Tibial artery (tissue), 4 donors: ENCODE results near the gene ALMS1.
"Not testable (repeated sequence)": the region's sequence is repeated elsewhere in the genome, so short reads cannot be mapped to it uniquely, and the experiment has no call there.

Experiments
- DNase-seq, 2 donors: peaks; one replicate each; pipeline ENCODE4 v3.0.0-alpha.2; 2019
- H3K27ac ChIP-seq, 2 donors: fragments of 200-600 bp; sonication (generic) in 1 of 2; 1 replicate in 1 of 2; 2 replicates in 1 of 2; pipeline ENCODE4 v1.5.1; 2018 to 2019; ENCODE audit warnings: mild to moderate bottlenecking in 1 of 2
- H3K27me3 ChIP-seq, 2 donors: fragments of 200-600 bp; sonication (generic) in 1 of 2; one replicate each; pipeline versions ENCODE4 v1.5.1 to v1.6.0; 2016 to 2019
- H3K36me3 ChIP-seq, 3 donors: fragments of 200-600 bp; sonication (generic) in 2 of 3; one replicate each; pipeline ENCODE4 v1.5.1; 2016 to 2019; ENCODE audit warnings: mild to moderate bottlenecking in 2 of 3
- H3K4me1 ChIP-seq, 4 donors: fragments of 200-600 bp; sonication (generic) in 2 of 4; 1 replicate in 3 of 4; 2 replicates in 1 of 4; pipeline ENCODE4 v1.5.1; 2016 to 2019
- H3K4me3 ChIP-seq, 2 donors: fragments of 200-600 bp; sonication (generic) in 1 of 2; 1 replicate in 1 of 2; 2 replicates in 1 of 2; pipeline ENCODE4 v1.5.1; 2018 to 2019; ENCODE audit warnings: mild to moderate bottlenecking in 2 of 2
- H3K9me3 ChIP-seq, 3 donors: fragments of 200-600 bp; sonication (generic) in 1 of 3; one replicate each; pipeline ENCODE4 v1.5.1; 2016 to 2019
- intact Hi-C: fragments of 100-400 bp; cut with DNase I; formaldehyde crosslinking; loops from one replicate; pipeline ENCODE4 v1.15.0; 2023; ENCODE audit warnings: low total_unique reads
- TF ChIP-seq, protein P1 (sequence below), 2 experiments: fragments of 200-600 bp in 1 of 2; fragments of 450-650 bp in 1 of 2; IDR thresholded peaks; one replicate each; pipeline ENCODE4 v1.5.1; 2017 to 2019; ENCODE audit warnings: antibody characterized with exemption in 2 of 2, mild to moderate bottlenecking in 1 of 2, moderate library complexity in 1 of 2

ALMS1 gene

GRCh38 chr2:73488079-73488478 is 102.4 kb downstream of the ALMS1 start:
- Histone ChIP-seq H3K4me3 (no peak overlapping the region), H3K36me3 (peaks cover 22 to 51% (median 46%) of the 10 kb centered on the region in 3 donors), H3K4me1 (no peaks in the 10 kb centered on the region), H3K27ac (no peak overlapping the region), H3K9me3 (no peaks in the 10 kb centered on the region), H3K27me3 (no peaks in the 10 kb centered on the region)
- DNase-seq: no peak
- TF ChIP-seq, protein P1, sequence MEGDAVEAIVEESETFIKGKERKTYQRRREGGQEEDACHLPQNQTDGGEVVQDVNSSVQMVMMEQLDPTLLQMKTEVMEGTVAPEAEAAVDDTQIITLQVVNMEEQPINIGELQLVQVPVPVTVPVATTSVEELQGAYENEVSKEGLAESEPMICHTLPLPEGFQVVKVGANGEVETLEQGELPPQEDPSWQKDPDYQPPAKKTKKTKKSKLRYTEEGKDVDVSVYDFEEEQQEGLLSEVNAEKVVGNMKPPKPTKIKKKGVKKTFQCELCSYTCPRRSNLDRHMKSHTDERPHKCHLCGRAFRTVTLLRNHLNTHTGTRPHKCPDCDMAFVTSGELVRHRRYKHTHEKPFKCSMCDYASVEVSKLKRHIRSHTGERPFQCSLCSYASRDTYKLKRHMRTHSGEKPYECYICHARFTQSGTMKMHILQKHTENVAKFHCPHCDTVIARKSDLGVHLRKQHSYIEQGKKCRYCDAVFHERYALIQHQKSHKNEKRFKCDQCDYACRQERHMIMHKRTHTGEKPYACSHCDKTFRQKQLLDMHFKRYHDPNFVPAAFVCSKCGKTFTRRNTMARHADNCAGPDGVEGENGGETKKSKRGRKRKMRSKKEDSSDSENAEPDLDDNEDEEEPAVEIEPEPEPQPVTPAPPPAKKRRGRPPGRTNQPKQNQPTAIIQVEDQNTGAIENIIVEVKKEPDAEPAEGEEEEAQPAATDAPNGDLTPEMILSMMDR (IDR thresholded peaks at IDR 0.05): no peak
- intact Hi-C loops: no loop called here

DNA sequence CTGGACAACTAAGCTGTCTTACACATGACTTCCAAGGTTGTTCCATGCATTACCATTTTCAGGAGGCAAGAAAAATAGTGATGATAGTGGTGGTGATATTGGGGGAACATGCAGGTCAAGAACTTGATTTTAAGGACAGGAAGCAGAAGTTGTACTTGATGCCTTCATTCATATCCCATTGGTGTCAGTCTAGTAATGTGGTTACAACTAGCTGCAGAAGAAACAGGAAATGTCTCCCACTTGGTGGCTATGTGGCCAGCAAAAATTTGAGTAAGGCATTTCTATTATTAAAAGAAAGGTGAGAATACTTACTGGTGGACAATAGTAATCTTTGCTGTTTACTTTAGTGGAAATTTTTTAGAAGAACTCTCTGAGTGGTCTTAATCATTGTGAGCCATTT is 103.4 kb downstream of the ALMS1 start:
- H3K4me1 ChIP-seq: no peaks in the 10 kb centered on the region
- H3K36me3 ChIP-seq: peaks cover 22 to 51% (median 46%) of the 10 kb centered on the region in 3 donors
- intact Hi-C loops: no loop called here
- no peaks in the 10 kb centered on the region for H3K9me3 ChIP-seq
- H3K4me3 ChIP-seq: no peak overlapping the region
- TF ChIP-seq, protein P1 (IDR thresholded peaks at IDR 0.05): no peak
- no peak for DNase-seq
- no peak overlapping the region for H3K27ac ChIP-seq
- no peaks in the 10 kb centered on the region for H3K27me3 ChIP-seq

DNA sequence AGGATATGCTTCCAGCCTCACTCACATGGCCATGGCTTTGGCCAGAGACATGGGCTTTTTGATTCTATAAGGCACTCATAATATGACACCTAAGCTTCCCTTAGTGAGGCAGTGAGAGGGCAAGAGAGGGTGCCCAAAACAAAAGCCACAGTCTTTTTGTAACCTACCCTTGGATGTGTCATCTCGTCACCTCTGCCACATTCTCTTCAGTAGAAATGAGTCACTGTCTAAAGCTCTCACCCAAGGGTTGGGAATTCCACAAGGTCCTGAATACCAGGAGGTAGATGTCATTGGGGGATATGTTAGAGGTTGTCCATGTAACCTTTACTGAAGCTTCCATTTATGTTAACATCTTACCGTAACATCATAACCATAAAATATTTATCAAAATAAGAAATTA is 108.4 kb downstream of the ALMS1 start:
- no peak overlapping the region for H3K4me3 ChIP-seq
- intact Hi-C loops: no loop called here
- TF ChIP-seq, protein P1 (IDR thresholded peaks at IDR 0.05): no peak
- H3K9me3 ChIP-seq: no peaks in the 10 kb centered on the region
- H3K36me3 ChIP-seq: peaks cover 16 to 28% (median 26%) of the 10 kb centered on the region in 3 donors
- no peak overlapping the region for H3K27ac ChIP-seq
- no peaks in the 10 kb centered on the region for H3K4me1 ChIP-seq
- DNase-seq: no peak
- H3K27me3 ChIP-seq: no peaks in the 10 kb centered on the region

GRCh38 chr2:73503992-73504570 is 118.4 kb downstream of the ALMS1 start:
- H3K27me3 ChIP-seq: no peaks in the 10 kb centered on the region
- TF ChIP-seq, protein P1 (IDR thresholded peaks at IDR 0.05): no peak
- DNase-seq: no peak
- peaks cover 0 to 9% (median 0%) of the 10 kb centered on the region in 3 donors for H3K36me3 ChIP-seq
- H3K9me3 ChIP-seq: peaks cover 0 to 6% (median 0%) of the 10 kb centered on the region in 3 donors
- no peak overlapping the region for H3K4me3 ChIP-seq
- H3K27ac ChIP-seq: no peak overlapping the region
- peaks cover 0 to 10% (median 1%) of the 10 kb centered on the region in 4 donors for H3K4me1 ChIP-seq
- intact Hi-C loops: no loop called here

DNA sequence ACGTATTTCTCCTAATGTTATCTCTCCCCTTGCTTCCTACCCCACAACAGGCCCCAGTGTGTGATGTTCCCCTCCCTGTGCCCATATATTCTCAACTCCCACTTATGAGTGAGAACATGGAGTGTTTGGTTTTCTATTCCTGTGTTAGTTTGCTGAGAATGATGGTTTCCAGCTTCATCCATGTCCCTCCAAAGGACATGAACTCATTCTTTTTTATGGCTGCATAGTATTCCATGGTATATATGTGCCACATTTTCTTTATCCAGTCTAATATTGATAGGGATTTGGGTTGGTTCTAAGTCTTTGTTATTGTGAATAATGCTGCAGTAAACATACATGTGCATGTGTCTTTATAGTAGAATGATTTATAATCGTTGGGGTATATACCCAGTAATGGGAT is 119.2 kb downstream of the ALMS1 start:
- H3K36me3 ChIP-seq, DNase-seq, intact Hi-C loops, H3K4me3 ChIP-seq, H3K9me3 ChIP-seq, H3K27ac ChIP-seq, H3K27me3 ChIP-seq, H3K4me1 ChIP-seq: not testable (repeated sequence)

DNA sequence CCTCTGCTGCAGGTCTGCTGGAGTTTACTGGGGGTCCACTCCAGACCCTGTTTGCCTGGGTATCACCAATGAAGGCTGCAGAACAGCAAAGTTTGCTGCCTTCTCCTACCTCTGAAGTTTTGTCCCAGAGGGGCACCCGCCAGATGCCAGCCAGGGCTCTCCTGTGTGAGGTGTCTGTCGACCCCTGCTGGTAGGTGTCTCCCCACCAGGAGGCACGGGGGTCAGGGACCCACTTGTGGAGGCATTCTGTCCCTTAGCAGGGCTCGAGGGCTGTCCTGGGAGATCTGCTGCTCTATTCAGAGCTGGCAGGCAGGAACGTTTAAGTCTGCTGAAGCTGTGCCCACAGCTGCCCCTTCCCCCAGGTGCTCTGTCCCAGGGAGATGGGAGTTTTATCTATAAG is 124.8 kb downstream of the ALMS1 start:
- H3K27ac ChIP-seq, H3K4me1 ChIP-seq, intact Hi-C loops, H3K4me3 ChIP-seq, DNase-seq, H3K27me3 ChIP-seq: not testable (repeated sequence)
- Histone ChIP-seq H3K36me3 (peaks cover 12 to 24% (median 12%) of the 10 kb centered on the region in 3 donors), H3K9me3 (peaks cover 0 to 13% (median 0%) of the 10 kb centered on the region in 3 donors)

DNA sequence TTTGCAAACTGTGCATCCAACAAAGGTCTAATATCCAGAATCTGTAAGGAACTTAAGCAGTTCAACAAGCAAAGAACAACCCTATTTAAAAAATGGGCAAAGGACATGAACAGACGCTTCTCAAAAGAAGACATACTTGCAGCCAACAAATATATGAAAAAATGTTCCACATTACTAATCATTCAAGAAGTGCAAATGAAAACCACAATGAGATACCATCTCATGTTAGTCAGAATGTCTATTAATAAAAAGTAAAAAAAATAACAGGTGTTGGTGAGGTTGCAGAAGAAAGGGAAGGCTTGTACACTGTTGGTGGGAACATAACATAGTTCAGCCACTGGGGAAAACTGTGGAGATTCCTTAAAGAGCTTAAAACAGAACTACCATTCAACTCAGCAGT is 130.4 kb downstream of the ALMS1 start:
- intact Hi-C loops: no loop called here
- Histone ChIP-seq H3K4me1 (no peaks in the 10 kb centered on the region), H3K36me3 (peaks cover 23 to 26% (median 23%) of the 10 kb centered on the region in 3 donors), H3K27me3 (no peaks in the 10 kb centered on the region), H3K4me3 (no peak overlapping the region), H3K9me3 (no peaks in the 10 kb centered on the region), H3K27ac (no peak overlapping the region)
- TF ChIP-seq, protein P1 (IDR thresholded peaks at IDR 0.05): no peak
- no peak for DNase-seq
